RWPE1 (cell line): Measurements from ENCODE around the gene ITGAD.
"Not testable (repeated sequence)": the region's sequence is repeated elsewhere in the genome, so short reads cannot be mapped to it uniquely, and the experiment has no call there.

ENCODE experiments used
- CTCF ChIA-PET: fragments of 350-600 bp; sonication (Branson Sonifier 250); formaldehyde crosslinking; extraction: SDS; loops from one replicate; lab custom pipeline; 2021; lab: Yijun Ruan, JAX
- POLR2A ChIA-PET: fragments of 400-600 bp; formaldehyde crosslinking; extraction: SDS; loops from one replicate; lab custom pipeline; 2020; ENCODE audit warnings: antibody characterized with exemption; ENCODE audit not compliant: low non-redundant PET; lab: Yijun Ruan, JAX
- DNase-seq: peaks from one replicate; pipeline ENCODE4 v3.0.0; 2012; ENCODE audit warnings: low spot score
- H3K27ac ChIP-seq: fragments of 450-650 bp; 2 replicates; pipeline ENCODE4 v1.5.1; 2017
- CTCF ChIP-seq: fragments of 450-650 bp; conservative IDR thresholded peaks from 2 replicates; pipeline ENCODE4 v1.5.1; 2017; ENCODE audit warnings: low read depth, mild to moderate bottlenecking

Gene ITGAD

GRCh38 chr16:31414706-31415105, 21.6 kb downstream of the ITGAD start:
- H3K27ac ChIP-seq = no peak overlapping the region
- ChIA-PET CTCF (no interaction called here), POLR2A (no interaction called here)
- no peak for TF ChIP-seq CTCF
- no peak for DNase-seq

DNA sequence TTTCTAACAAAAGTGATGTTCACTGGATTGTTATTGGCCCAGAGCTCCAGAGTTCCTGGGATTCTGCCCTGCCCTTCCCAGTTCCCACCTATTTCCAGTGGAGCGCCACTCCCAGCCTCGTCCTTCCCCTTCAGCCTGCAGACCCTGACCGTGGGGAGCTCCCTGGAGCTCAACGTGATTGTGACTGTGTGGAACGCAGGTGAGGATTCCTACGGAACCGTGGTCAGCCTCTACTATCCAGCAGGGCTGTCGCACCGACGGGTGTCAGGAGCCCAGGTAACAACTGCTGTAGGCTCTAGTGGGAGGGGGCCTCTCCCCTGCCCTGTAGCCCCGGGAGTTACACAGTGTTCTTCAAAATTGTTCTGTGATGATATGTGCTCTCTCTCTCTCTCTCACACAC, 23.2 kb downstream of the ITGAD start:
- DNase-seq = no peak
- ChIA-PET POLR2A (no interaction called here), CTCF (no interaction called here)
- no peak overlapping the region for H3K27ac ChIP-seq
- TF ChIP-seq CTCF = no peak

DNA sequence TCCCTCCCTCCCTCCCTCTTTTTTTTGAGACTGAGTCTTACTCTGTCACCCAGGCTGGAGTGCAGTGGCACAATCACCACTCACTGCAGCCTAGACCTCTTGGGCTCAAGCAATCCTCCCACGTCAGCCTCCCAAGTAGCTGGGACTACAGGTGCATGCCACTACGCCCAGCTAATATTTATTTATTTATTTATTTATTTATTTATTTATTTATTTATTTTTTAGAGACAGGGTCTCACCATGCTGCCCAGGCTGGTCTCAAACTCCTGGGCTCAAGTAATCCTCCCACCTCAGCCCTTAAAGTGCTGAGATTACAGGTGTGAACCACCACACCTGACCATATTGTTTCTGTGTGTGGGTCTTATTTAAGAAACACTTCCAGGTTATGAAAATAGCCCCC, 23.9 kb downstream of the ITGAD start:
- CTCF ChIA-PET, DNase-seq, POLR2A ChIA-PET, H3K27ac ChIP-seq: not testable (repeated sequence)

GRCh38 chr16:31417916-31418315, 24.8 kb downstream of the ITGAD start:
- CTCF ChIA-PET = no interaction called here
- DNase-seq = no peak
- TF ChIP-seq CTCF = no peak
- POLR2A ChIA-PET = no interaction called here
- H3K27ac ChIP-seq = no peak overlapping the region

- POLR2A ChIA-PET = interaction anchor here (0.7 kb wide), 1 partner anchor 275 kb away, joined by 3 read pairs; no protein-coding TSS in a partner anchor
- TF ChIP-seq CTCF = no peak
- DNase-seq = no peak
- no peak overlapping the region for H3K27ac ChIP-seq
- CTCF ChIA-PET = no interaction called here
These were observed 26.9 kb downstream of the ITGAD start for GRCh38 chr16:31420037-31420436.

- H3K27ac ChIP-seq = no peak overlapping the region
- DNase-seq = no peak
- no peak for TF ChIP-seq CTCF
- ChIA-PET CTCF (interaction anchor here (0.6 kb wide), 1 partner anchor 61 kb away, joined by 3 read pairs; no protein-coding TSS in a partner anchor), POLR2A (no interaction called here)
These were observed 28.5 kb downstream of the ITGAD start for GRCh38 chr16:31421587-31421986.

DNA sequence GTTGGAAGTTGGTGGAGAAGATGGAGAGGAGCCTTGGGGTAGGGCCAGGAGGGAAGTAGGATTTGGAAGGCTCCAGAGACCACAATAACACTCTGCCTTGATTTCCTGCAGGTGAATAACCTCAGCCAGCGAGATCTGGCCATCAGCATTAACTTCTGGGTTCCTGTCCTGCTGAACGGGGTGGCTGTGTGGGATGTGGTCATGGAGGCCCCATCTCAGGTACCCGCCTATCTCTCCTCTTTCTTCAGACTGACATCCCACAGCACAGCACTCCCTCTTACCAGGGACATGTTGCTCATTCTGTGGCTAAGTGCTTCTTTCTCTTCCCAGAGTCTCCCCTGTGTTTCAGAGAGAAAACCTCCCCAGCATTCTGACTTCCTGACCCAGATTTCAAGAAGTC, 30.1 kb downstream of the ITGAD start:
- H3K27ac ChIP-seq = no peak overlapping the region
- CTCF ChIA-PET = no interaction called here
- no peak for DNase-seq
- POLR2A ChIA-PET = no interaction called here
- TF ChIP-seq CTCF = no peak
